GM12878 (cell line): ENCODE results near the gene SCAP. TPM values are rescaled to one million over a fixed set of nuclear protein-coding genes. Genes with fewer than 3 reads are reported as not detected.

Experiments
- ATAC-seq: fragments of 200-7000 bp; cut with Tn5 transposase; 3 replicates; pipeline ENCODE4 v1.9.1; 2020; ENCODE audit warnings: mild to moderate bottlenecking, moderate library complexity
- BruUV-seq: library from RNA; stranded (reverse); fragments of 400-500 nt; replicated peaks from 2 replicates; lab custom pipeline; 2021; lab: Mats Ljungman, UMichigan
- CTCF ChIA-PET: fragments of 300-600 bp; sonication (Branson Sonifier 250); formaldehyde crosslinking; extraction: SDS; loops from one replicate; lab custom pipeline; 2021; ENCODE audit warnings: inconsistent platforms; lab: Yijun Ruan, JAX
- POLR2A ChIA-PET: fragments of 350-600 bp; formaldehyde crosslinking; extraction: SDS; loops from one replicate; lab custom pipeline; 2021; ENCODE audit warnings: inconsistent platforms; lab: Charles Lee
- RAD21 ChIA-PET: fragments of 300-600 bp; sonication (Branson Sonifier 250); formaldehyde crosslinking; loops from one replicate; lab custom pipeline; 2023; ENCODE audit warnings: antibody characterized with exemption; ENCODE audit not compliant: unreplicated experiment; lab: Charles Lee
- SMC1A ChIA-PET: fragments of 300-600 bp; sonication (Branson Sonifier 250); formaldehyde crosslinking; loops from one replicate; lab custom pipeline; 2023; ENCODE audit not compliant: unreplicated experiment, uncharacterized antibody; lab: Charles Lee
- DNase-seq: peaks from one replicate; pipeline ENCODE4 v3.0.0-alpha.2; 2011; ENCODE audit warnings: low read depth, low spot score
- FAIRE-seq: peaks from 3 replicates; lab custom pipeline; 2011; peaks lifted over from hg19 to GRCh38; lab: Jason Lieb, UNC
- H2AFZ ChIP-seq: 2 replicates; pipeline ENCODE4 v1.6.0; 2011; ENCODE audit warnings: low read depth, low read length, control low read depth; ENCODE audit not compliant: control insufficient read depth
- H3K27ac ChIP-seq: 2 replicates; pipeline ENCODE4 v1.5.1; 2011; ENCODE audit warnings: control low read depth; ENCODE audit not compliant: control insufficient read depth, insufficient read depth
- H3K27me3 ChIP-seq, 2 experiments: replicated peaks in 1 of 2; 2 replicates each; pipeline versions ENCODE4 v1.6.0 to v1.6.1; 2011; ENCODE audit warnings: low read length in 1 of 2; ENCODE audit not compliant: control insufficient read depth in 2 of 2, insufficient read depth in 2 of 2
- H3K36me3 ChIP-seq, 2 experiments: 2 replicates each; pipeline ENCODE4 v1.5.1; 2011; ENCODE audit warnings: low read length in 1 of 2; ENCODE audit not compliant: control insufficient read depth in 2 of 2, insufficient read depth in 2 of 2
- H3K4me1 ChIP-seq: 2 replicates; pipeline ENCODE4 v1.6.1; 2011; ENCODE audit warnings: mild to moderate bottlenecking, low read length, moderate library complexity, mixed read lengths; ENCODE audit not compliant: control insufficient read depth, insufficient read depth
- H3K4me2 ChIP-seq: 2 replicates; pipeline ENCODE4 v1.6.0; 2011; ENCODE audit warnings: control low read depth; ENCODE audit not compliant: control insufficient read depth, insufficient read depth
- H3K4me3 ChIP-seq: fragments of 200-600 bp; sonication (generic); 2 replicates; pipeline ENCODE4 v1.5.1; 2016
- H3K79me2 ChIP-seq: 2 replicates; pipeline ENCODE4 v1.6.0; 2011; ENCODE audit warnings: low read length; ENCODE audit not compliant: control insufficient read depth, insufficient read depth
- H3K9ac ChIP-seq: 2 replicates; pipeline ENCODE4 v1.8.0; 2011; ENCODE audit warnings: low read length, control low read depth, mixed read lengths; ENCODE audit not compliant: control insufficient read depth, insufficient read depth
- H3K9me3 ChIP-seq: replicated peaks from 3 replicates; pipeline ENCODE4 v1.5.1; 2011; ENCODE audit warnings: mild to moderate bottlenecking, low read length; ENCODE audit not compliant: control insufficient read depth, insufficient read depth
- H4K20me1 ChIP-seq: 2 replicates; pipeline ENCODE4 v1.6.0; 2011; ENCODE audit not compliant: control insufficient read depth, insufficient read depth
- BACH1 ChIP-seq: fragments of 450-650 bp; IDR thresholded peaks from 2 replicates; pipeline ENCODE4 v1.6.1; 2017; ENCODE audit warnings: mild to moderate bottlenecking, borderline replicate concordance
- CREM ChIP-seq: IDR thresholded peaks from 2 replicates; pipeline ENCODE4 v1.6.1; 2014; ENCODE audit warnings: antibody characterized with exemption, low read depth
- HDGF ChIP-seq: fragments of 450-650 bp; IDR thresholded peaks from 2 replicates; pipeline ENCODE4 v1.6.1; 2016; ENCODE audit warnings: antibody characterized with exemption
- MTA2 ChIP-seq: fragments of 450-650 bp; IDR thresholded peaks from 2 replicates; pipeline ENCODE4 v1.6.1; 2016; ENCODE audit warnings: low read depth, mild to moderate bottlenecking, moderate library complexity
- NFYA ChIP-seq: IDR thresholded peaks from 2 replicates; pipeline ENCODE4 v1.6.1; 2011; ENCODE audit warnings: low read depth, mild to moderate bottlenecking, low read length, improper control_type of control experiment, borderline replicate concordance
- NR2C2 ChIP-seq: IDR thresholded peaks from 2 replicates; pipeline ENCODE4 v1.6.1; 2011; ENCODE audit warnings: borderline replicate concordance, low read depth; ENCODE audit not compliant: control insufficient read depth, insufficient read length
- RBBP5 ChIP-seq: fragments of 200-600 bp; sonication (generic); conservative IDR thresholded peaks from 2 replicates; pipeline ENCODE4 v1.6.1; 2016
- RFX5 ChIP-seq: IDR thresholded peaks from 2 replicates; pipeline ENCODE4 v1.6.1; 2011; ENCODE audit warnings: low read depth, low read length, improper control_type of control experiment
- RUNX3 ChIP-seq: IDR thresholded peaks from 2 replicates; pipeline ENCODE4 v1.6.1; 2012; ENCODE audit warnings: low read length, inconsistent platforms
- ZNF24 ChIP-seq: fragments of 450-650 bp; IDR thresholded peaks from 2 replicates; pipeline ENCODE4 v1.6.1; 2017; ENCODE audit warnings: antibody characterized with exemption, mild to moderate bottlenecking
- ZZZ3 ChIP-seq: IDR thresholded peaks from 2 replicates; pipeline ENCODE4 v1.6.1; 2011; ENCODE audit warnings: low read depth; ENCODE audit not compliant: control insufficient read depth, insufficient read length
- WGBS: methylation state at CpG from one replicate; pipeline ENCODE4 v1.1.6; 2016; ENCODE audit warnings: low lambda C conversion rate; ENCODE audit not compliant: insufficient replicate concordance, insufficient coverage; ENCODE audit errors: missing lambda C conversion rate; 5-methylcytosine and 5-hydroxymethylcytosine counted together
- in situ Hi-C: fragments of 300-500 bp; cut with MboI; formaldehyde crosslinking; loops from 9 replicates; pipeline ENCODE4 v1.14.3; 2018; ENCODE audit warnings: mixed read lengths
- intact Hi-C: fragments of 100-400 bp; cut with micrococcal nuclease; formaldehyde crosslinking; loops from one replicate; pipeline ENCODE4 v1.14.2; 2022; ENCODE audit not compliant: unreplicated experiment
- polyA plus RNA-seq, 11 experiments: library from polyadenylated mRNA; depleted of rRNA in 4 of 11; unstranded in 6 of 11; stranded (reverse) in 5 of 11; fragments of >200 nt; fragmentation: Nextera tagmentation in 4 of 11; fragmentation: Illumina TruSeq in 1 of 11; extraction: Ambion mirVana in 4 of 11; extraction: Trizol in 1 of 11; gene quantifications; 1 replicate in 1 of 11; 2 replicates in 10 of 11; pipeline versions ENCODE4 v1.2.1 to v1.2.3, GENCODE V29; 2011 to 2016; ENCODE audit warnings: inconsistent platforms in 2 of 11, missing spikeins in 2 of 11, low read depth in 1 of 11
- total RNA-seq, 4 experiments: library from RNA; depleted of rRNA in 3 of 4; stranded (reverse); fragments of >200 nt in 3 of 4; fragmentation: Illumina TruSeq in 1 of 4; extraction: Trizol in 1 of 4; gene quantifications; 2 replicates each; pipeline versions ENCODE4 v1.2.1 to v1.2.3, GENCODE V29; 2013 to 2021

Gene SCAP
- total and polyA plus RNA-seq, 10 of the 15 experiments (the other 5 are each of a cell fraction or from before 2014, with no cell fraction given) = 1.5 to 64.1 (median 27.9) TPM

DNA sequence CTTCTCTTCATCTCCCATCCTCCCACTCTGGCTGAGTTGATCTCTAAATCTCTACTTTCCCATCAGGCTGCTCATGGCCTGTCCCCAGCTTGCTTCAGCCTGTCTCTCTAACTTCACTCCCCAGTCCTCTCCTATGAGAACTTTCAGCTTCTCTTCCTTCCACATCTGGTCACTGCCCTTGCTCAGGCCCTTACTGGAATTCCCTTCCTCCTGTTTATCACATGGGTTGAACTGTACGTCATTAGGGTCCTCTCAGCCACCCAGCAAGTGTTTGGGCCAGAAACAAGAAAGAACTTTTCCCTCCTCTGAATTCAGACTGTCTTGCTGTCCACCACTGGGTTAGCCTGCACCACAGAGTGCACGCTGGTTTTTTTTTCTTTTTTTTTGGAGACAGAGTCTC is 89.9 kb downstream of the SCAP start:
- no peak for ATAC-seq
- CTCF ChIA-PET = no interaction called here

DNA sequence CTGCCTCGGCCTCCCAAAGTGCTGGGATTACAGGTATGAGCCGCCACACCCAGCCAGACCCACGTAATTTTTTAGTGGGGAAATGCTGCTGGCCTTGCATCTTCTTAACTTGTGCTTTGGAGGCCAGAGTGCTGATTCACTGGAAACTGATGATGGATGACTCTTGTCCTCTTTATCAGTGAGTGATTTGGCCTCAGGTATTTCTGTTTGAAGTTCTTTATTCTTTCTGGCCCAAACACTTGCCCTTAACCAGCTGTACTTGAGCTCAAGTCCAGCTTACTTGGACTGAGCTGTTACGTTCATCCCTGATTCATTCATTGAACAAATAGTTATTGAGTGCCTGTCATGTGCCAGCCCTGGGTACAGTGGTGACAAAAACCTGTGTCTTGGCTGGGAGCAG is 90.7 kb downstream of the SCAP start:
- intact Hi-C loops = no loop called here
- H3K4me1 ChIP-seq = peaks cover 4% of the 10 kb centered on the region; the same call in 1 of the 2 replicates
- TF ChIP-seq ZZZ3 = no peak
- no peak for TF ChIP-seq NR2C2
- no peak for TF ChIP-seq HDGF
- no peak for TF ChIP-seq NFYA
- TF ChIP-seq RUNX3 = no peak
- TF ChIP-seq BACH1 = no peak
- TF ChIP-seq RFX5 = no peak
- TF ChIP-seq MTA2 = no peak
- no peak for TF ChIP-seq CREM
- TF ChIP-seq RBBP5 = no peak
- TF ChIP-seq, all 136 proteins: peak for 0
- ChIA-PET RAD21 (no interaction called here), SMC1A (no interaction called here), CTCF (interaction anchor here (0.7 kb wide), 1 partner anchor 361 kb away, joined by 3 read pairs; no protein-coding TSS in a partner anchor), POLR2A (interaction anchor here (0.5 kb wide), 1 partner anchor 727 kb away, joined by 5 read pairs; no protein-coding TSS in a partner anchor)
- Histone ChIP-seq H3K27me3 (no peaks in the 10 kb centered on the region), H3K27ac (no peak overlapping the region), H3K36me3 (peaks cover 1 to 11% of the 10 kb centered on the region in 2 experiments; a peak in 2 of 4 replicates), H3K79me2 (peaks cover 49% of the 10 kb centered on the region), H4K20me1 (no peaks in the 10 kb centered on the region), H3K4me2 (no peak overlapping the region), H3K9ac (no peak overlapping the region), H3K4me3 (no peak overlapping the region), H3K9me3 (no peaks in the 10 kb centered on the region), H2AFZ (no peak overlapping the region)
- ATAC-seq (no peak), FAIRE-seq (no peak), DNase-seq (no peak)
- WGBS = 96% methylated on average over 4 of the region's 4 CpGs
- in situ Hi-C loops = no loop called here
- BruUV-seq = no TSS peak

More for the DNA sequence above, 89.9 kb downstream of the SCAP start:
- no peak overlapping the region for H3K27ac ChIP-seq
- H4K20me1 ChIP-seq = no peaks in the 10 kb centered on the region
- no peak overlapping the region for H3K9ac ChIP-seq
- no TSS peak for BruUV-seq
- H3K9me3 ChIP-seq = no peaks in the 10 kb centered on the region
- 93% methylated on average over 2 of the region's 2 CpGs for WGBS
- TF ChIP-seq ZNF24 = no peak
- DNase-seq (no peak), FAIRE-seq (no peak)
- in situ Hi-C loops = no loop called here
- ChIA-PET SMC1A (no interaction called here), RAD21 (no interaction called here), POLR2A (no interaction called here)
- H3K4me1 ChIP-seq = peaks cover 4% of the 10 kb centered on the region; the same call in 1 of the 2 replicates
- intact Hi-C loops = no loop called here
- no peak overlapping the region for H3K4me2 ChIP-seq
- no peak overlapping the region for H3K4me3 ChIP-seq
- no peak overlapping the region for H2AFZ ChIP-seq
- H3K79me2 ChIP-seq = peaks cover 44% of the 10 kb centered on the region
- H3K27me3 ChIP-seq = no peaks in the 10 kb centered on the region
- peaks cover 1 to 11% of the 10 kb centered on the region in 2 experiments; a peak in 2 of 4 replicates for H3K36me3 ChIP-seq
